HG03039 (cell line): ENCODE results near the gene CTDP1.

Experiments
- ATAC-seq: cut with Tn5 transposase; IDR thresholded peaks from one replicate; pipeline ENCODE4 v1.9.1; 2021; ENCODE audit warnings: mild to moderate bottlenecking, moderate library complexity; ENCODE audit not compliant: unreplicated experiment

The CTDP1 gene

DNA sequence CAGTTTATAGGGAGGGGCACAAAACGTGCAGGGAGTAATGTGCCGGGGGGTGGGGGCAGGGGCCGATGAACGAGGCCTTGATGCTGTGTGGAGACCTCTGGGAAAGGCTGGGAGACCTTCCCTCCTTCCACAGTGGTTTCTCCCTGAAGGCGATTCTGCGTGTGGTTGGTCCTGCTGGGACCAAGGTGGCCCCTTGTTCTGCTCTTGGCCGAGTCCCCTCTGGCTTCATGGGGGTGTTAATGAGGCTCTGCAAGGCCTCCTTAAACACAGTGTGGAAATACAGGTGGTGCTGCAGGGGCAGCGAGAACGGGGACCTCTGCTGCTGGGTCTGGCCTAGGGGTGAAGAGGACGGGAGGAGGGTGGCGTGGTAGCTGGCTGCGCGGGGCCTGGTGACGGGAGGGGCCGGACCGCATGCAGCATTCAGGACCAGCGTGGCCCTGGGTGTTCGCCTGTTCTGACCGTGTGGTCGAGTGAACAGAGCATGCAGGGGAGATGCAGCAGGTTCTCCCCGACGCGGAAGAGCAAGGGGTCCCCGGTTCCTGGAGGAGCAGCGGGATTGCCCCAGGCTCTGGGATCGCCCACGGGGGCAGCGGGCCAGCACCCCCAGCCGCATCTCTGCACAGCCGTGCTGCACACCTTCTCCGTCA lies 76.0 kb downstream of the CTDP1 start:
- ATAC-seq, result no peak

DNA sequence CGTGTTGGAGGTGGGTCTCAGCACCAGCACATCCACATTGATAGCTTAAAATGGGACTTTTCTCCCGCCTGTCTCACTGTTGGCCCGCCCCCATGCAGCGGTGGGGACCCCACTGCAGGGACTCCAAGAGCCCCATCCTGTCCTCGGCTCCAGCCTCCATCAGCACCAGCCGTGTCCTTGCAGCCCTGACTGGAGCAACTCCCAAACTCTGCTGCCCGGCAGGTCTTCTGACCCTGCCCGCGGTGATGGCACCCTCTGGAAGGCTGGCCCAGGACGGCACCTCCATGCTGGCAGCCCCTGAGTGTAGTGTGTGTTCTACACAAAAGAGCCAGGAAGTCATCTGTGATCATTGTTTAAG lies 76.5 kb downstream of the CTDP1 start:
- ATAC-seq, result no peak

DNA sequence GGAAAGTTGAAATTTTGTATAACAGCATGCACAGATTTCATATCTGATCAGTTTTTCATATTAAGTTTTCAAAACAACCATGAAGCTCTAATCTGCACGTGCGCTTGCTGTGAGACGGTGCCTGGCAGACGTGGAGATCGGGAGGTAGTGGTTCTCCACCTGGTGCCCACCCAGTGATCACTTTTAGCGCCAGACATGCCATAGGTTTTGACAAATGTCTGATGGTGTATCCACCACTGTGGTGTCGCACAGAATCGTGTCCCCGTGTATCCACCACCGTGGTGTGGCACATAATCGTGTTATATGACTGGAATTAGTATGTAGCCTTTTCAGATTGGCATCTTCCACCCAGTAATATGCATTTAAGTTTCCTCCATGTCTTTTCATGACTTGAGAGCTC lies 77.2 kb downstream of the CTDP1 start:
- ATAC-seq, result no peak

GRCh38 chr18:79760348-79760747 lies 80.7 kb downstream of the CTDP1 start:
- no peak for ATAC-seq

DNA sequence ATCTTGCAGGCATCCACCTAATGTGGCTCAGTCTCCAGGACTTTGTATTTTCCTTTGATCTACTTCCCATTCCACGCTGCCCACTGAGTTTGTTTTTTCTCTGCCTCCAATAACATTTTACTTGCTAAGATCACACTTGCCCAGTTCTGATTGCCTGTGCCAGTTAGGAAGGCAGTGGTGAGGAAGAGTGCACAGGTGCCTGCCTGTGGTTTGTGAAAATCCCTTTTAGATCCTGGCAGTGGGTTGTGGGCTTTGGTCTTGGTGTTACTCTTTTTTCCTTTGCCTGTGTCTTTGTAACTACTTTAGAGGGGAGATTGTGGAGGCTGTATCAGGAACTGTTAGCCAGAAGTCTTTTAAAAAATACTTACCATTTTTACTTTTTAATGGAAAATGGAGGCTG lies 81.3 kb downstream of the CTDP1 start:
- no peak for ATAC-seq

- no peak for ATAC-seq
Observed at GRCh38 chr18:79763407-79763806, 83.8 kb downstream of the CTDP1 start.

DNA sequence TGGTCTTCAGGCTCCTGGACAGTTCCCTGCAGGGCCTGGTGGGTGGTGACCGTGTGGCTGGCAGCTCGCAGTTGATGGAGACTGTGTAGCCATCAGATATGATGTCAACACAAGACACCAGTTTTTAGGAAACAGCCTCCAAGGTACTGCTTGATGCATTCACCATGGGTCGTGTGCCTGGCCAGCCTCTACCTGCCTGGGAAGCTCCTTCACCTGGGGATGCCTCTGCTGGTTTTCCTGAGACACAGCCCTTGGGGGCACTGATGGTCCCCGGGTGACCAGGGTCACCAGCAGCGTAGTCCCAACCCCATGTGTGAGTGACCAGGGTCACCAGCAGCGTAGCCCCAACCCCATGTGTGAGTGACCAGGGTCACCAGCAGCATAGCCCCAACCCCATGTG lies 84.5 kb downstream of the CTDP1 start:
- no peak for ATAC-seq

GRCh38 chr18:79765491-79766245 lies 86.1 kb downstream of the CTDP1 start:
- ATAC-seq, result no peak

DNA sequence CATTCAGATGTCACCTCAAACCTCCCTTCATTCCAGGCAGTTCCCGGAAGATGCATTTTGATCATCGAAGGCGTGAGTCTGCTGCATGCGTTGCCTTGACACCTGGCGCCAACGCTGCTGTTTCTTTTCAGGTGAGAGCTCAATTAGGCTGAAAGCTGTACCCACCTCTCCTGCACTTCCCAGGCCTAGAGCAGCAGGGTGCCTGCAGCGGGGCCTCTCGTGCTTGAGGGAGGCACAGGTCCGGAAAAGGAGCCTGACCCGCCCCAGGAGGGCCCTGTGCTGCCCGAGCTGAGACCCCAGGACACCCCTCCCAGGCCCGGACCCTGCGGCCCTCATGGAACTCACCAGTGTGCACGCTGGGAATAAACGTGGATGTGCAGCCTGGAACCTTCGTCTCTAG lies 86.7 kb downstream of the CTDP1 start:
- no peak for ATAC-seq

DNA sequence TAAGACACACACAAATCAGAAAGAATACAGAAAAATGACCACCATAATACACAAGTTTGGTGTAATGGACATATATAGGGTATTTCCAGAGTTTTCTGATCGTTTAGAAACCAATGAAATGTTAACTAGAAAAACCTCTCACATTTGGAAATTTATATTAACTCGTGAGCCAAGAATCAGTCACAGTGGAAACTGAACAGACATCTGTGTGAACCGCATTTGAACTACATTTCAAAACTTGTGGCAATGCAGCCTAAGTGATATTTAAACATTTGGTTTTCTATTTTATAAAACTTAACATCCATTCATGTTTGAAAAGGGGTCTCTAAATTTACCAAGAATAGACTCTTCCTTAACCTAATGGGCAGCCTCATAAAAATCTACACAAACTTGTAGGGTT lies 89.1 kb downstream of the CTDP1 start:
- no peak for ATAC-seq

DNA sequence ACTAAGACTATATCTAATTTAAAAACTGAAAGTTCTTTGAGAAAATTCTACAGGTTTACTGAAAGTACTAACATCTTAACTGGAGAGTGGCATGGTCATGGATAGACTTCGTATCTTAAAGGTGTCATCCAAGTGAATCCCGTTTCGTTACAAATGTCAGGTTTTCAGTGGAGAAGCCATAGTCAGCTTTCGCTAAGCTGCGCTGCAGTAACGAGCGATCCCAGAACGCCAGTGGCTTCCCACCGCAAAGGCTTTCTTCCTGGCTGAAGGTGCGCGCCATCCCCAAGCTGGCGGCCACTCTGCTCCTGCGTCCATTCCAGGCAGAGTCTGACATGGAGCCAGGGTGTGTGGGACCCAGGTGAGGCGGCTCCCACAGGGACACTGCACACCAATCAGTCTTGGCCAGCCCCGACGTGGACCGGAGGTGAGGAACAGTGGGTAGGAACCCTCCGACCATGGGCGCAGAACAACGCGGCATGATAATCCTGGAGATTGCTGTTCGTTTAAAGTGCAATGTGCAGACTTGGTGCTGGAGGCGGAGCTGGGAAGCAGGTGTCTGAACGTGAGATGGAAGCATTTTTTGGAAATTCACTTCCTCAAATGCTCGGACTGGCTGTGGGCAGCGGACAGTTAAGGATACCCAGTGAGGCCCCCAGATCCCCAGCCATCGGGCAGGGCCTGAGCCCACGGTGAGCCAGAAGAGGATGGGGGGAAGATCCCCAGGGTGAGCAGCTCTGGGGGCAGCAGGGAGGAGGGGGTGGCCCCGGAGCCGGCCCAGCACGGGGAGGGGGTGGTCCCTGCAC lies 90.3 kb downstream of the CTDP1 start:
- no peak for ATAC-seq

DNA sequence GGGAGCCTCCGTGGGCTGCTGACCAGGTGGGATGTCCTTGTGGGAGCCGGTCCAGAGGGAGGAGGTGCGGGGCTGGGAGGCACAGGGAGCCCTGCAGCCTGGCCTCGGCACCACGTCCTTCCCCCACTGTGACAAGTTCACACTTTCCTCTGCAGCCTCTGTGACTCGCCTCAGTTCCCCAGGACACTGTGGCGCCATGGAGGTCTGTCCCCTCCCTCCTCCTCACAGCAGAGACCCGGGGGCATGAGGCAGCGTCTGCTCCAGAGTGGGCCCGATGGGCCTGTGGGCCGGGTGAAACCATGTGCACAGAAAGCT lies 90.9 kb downstream of the CTDP1 start:
- ATAC-seq, result no peak

GRCh38 chr18:79770826-79771225 lies 91.2 kb downstream of the CTDP1 start:
- ATAC-seq, result no peak

- no peak for ATAC-seq
Observed at GRCh38 chr18:79771446-79772107, 92.0 kb downstream of the CTDP1 start.

DNA sequence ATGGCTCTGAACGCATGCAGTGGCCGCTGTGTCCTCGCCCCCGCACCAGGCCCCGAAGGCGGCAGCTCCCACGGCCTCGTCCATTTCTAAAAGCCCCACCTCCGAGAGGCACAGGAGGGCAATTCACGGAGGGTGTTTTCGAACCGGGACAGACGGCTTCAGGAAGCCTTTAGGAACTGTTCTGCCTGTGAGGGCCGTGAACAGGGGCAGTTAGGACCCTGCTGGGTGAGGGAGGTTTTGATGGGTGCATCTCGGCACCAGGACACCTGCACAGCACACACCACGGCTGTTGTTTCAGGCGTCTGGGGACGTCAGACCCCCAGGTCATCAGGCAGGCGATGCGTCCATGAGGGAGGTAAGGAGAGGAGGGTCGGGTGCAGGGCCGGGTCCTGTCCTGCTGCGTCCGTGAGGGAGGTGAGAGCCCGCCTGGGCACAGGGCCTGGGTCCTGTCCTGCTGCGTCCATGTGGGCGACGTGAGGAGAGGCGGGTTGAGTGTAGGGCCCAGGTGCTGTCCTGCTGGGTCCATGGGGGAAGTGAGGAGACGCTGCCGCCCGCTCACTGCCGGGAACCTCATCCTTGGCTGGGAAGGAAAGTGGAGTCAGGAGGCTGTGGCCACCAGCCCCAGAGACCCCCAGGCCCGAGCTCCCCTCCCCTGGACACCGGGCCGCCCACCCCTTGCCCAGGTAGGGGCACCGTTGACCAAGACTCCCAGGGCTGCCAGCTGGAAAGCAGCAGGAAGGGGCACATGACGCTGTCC lies 92.7 kb downstream of the CTDP1 start:
- ATAC-seq, result no peak

GRCh38 chr18:79772865-79773696 lies 93.5 kb downstream of the CTDP1 start:
- no peak for ATAC-seq

DNA sequence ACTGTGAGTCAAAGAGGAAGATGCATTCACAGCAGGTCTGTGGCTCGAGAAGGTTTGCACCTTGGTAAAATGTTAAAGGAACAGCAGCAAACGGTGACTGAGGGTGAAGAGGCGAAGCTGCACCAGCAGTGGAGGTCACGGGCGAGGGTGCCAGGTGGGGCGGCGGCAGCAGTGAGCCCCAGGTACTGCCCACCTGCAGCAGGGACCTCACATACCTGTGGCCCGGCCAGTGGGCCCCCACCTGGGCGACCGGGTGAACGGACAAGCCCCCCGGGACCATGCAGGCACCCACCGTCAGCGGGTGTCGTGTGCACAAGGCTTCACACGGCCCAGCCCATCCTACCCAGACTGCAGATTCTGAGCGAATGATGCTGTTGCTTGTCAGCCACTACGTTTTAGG lies 94.5 kb downstream of the CTDP1 start:
- no peak for ATAC-seq

DNA sequence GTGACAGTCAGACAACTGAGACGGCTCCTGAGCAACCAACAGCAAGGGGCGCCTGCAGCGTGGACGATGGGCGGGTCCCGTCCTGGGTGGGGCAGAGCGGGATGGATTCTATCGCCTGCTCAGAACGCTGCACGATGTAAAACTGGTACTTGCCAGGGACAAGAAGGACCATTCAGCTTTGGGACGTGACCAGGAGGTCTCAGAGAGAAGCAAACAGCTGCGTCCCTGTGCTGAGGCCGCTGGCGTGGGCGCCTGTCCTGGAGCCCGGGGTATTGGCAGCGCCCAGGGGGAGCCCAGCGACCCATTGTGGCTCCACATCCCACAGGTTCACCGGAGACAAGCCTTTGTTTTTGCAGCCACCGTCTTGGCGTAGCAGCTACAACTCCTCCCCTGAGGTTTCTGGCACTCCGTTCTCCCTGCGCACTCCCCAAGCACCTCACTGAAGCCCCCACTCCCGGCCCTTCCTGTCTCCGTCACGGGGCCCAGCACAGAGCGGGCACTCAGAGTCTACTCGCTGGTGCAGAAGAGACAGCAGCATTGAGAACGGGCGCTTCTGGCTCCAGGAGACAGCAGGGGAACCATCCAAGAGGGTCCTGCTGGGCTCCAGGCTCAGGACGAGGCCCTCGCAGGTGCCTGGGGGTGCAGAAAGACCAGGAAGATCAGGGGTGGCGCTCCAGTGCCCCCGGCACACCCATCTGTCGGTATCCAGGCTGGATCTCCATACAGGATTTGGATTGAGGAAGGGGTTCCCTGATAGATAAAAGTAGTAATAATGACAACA lies 96.0 kb downstream of the CTDP1 start:
- ATAC-seq, result no peak

GRCh38 chr18:79776674-79777073 lies 97.1 kb downstream of the CTDP1 start:
- no peak for ATAC-seq
